ENCODE results near the gene RNF11. TPM values are rescaled to one million over a fixed set of nuclear protein-coding genes. Genes with fewer than 3 reads are reported as not detected.
A peak's percentile ranks its signal among the peaks of the same experiment; 100 is the strongest.
"Not testable (repeated sequence)": the region's sequence is repeated elsewhere in the genome, so short reads cannot be mapped to it uniquely, and the experiment has no call there.

The RNF11 gene
- total and polyA plus RNA-seq, 2 donors = 122 to 130 TPM

- no peak for DNase-seq (ENCODE audit: extremely low spot score)
- WGBS = 89% methylated on average over 2 of the region's 2 CpGs
- Histone ChIP-seq H3K27ac (ENCODE audit: low read depth) (no peak overlapping the region), H3K36me3 (ENCODE audit: insufficient read depth) (no peaks in the 10 kb centered on the region), H3K4me1 (ENCODE audit: insufficient read depth) (no peaks in the 10 kb centered on the region), H3K4me3 (ENCODE audit: low read depth, low read length) (no peak overlapping the region)
Measured at GRCh38 chr1:51217101-51217500, 19.0 kb upstream of the RNF11 start.

DNA sequence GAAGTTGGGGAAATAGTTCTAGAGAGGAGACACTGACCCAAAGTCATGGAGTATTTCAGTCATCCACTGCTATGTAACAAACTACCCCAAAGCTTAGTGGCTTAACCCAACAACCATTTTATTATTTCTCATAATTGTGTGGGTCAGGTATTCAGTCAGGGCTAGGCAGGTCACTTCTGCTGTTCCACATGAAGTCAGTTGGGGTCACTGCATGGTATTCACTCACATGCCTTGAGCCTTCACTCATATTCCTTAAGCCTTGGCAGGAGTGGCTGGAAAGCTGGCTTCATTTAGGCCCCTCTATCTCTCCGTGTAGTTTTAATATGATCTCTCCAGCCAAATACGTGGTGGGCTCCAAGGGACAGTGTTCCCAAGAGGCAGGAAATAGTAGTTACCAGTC, 17.5 kb upstream of the RNF11 start:
- no peak overlapping the region for H3K27ac ChIP-seq (ENCODE audit: low read depth)
- no peaks in the 10 kb centered on the region for H3K4me1 ChIP-seq (ENCODE audit: insufficient read depth)
- no peaks in the 10 kb centered on the region for H3K36me3 ChIP-seq (ENCODE audit: insufficient read depth)
- no peak overlapping the region for H3K4me3 ChIP-seq (ENCODE audit: low read depth, low read length)
- WGBS = 61% methylated on average over 2 of the region's 2 CpGs
- no peak for DNase-seq (ENCODE audit: extremely low spot score)

DNA sequence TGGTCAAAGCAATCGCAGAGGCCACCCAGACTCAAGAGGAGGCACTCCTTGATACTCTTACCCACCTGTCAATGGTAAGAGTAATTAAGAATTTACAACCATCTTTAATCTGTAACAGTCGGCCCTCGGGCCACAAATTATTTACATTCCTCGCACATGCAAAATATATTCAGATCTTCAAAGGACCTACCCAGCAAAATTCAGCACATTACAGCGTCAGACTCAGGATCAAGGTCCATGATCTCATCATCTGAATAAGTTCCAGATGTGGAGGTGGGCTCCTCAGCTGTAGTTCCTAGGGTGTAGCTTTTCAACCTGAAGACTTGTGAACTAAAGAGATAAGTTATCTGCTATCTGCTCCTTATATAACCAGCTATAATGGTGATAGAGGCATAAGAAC, 17.1 kb upstream of the RNF11 start:
- DNase-seq (ENCODE audit: extremely low spot score) = no peak
- no peaks in the 10 kb centered on the region for H3K36me3 ChIP-seq (ENCODE audit: insufficient read depth)
- H3K4me3 ChIP-seq (ENCODE audit: low read depth, low read length) = no peak overlapping the region
- WGBS = 72% methylated on average over 5 of the region's 5 CpGs
- no peaks in the 10 kb centered on the region for H3K4me1 ChIP-seq (ENCODE audit: insufficient read depth)
- no peak overlapping the region for H3K27ac ChIP-seq (ENCODE audit: low read depth)

GRCh38 chr1:51221529-51221928, 14.5 kb upstream of the RNF11 start:
- H3K4me1 ChIP-seq (ENCODE audit: insufficient read depth); H3K4me3 ChIP-seq (ENCODE audit: low read depth, low read length); DNase-seq (ENCODE audit: extremely low spot score); H3K27ac ChIP-seq (ENCODE audit: low read depth); H3K36me3 ChIP-seq (ENCODE audit: insufficient read depth): not testable (repeated sequence)
- WGBS = 96% methylated on average over 3 of the region's 3 CpGs

GRCh38 chr1:51222136-51222787, 13.8 kb upstream of the RNF11 start:
- H3K4me3 ChIP-seq (ENCODE audit: low read depth, low read length) = no peak overlapping the region
- no peak overlapping the region for H3K27ac ChIP-seq (ENCODE audit: low read depth)
- no peak for DNase-seq (ENCODE audit: extremely low spot score)
- H3K4me1 ChIP-seq (ENCODE audit: insufficient read depth) = no peaks in the 10 kb centered on the region
- H3K36me3 ChIP-seq (ENCODE audit: insufficient read depth) = no peaks in the 10 kb centered on the region
- WGBS = 82% methylated on average over 6 of the region's 6 CpGs

- Histone ChIP-seq H3K27ac (ENCODE audit: low read depth) (no peak overlapping the region), H3K4me1 (ENCODE audit: insufficient read depth) (no peaks in the 10 kb centered on the region), H3K4me3 (ENCODE audit: low read depth, low read length) (no peak overlapping the region), H3K36me3 (ENCODE audit: insufficient read depth) (no peaks in the 10 kb centered on the region)
- DNase-seq (ENCODE audit: extremely low spot score) = no peak
- 90% methylated on average over 3 of the region's 3 CpGs for WGBS
Measured at GRCh38 chr1:51222809-51223208, 13.3 kb upstream of the RNF11 start.

GRCh38 chr1:51224255-51224654, 11.8 kb upstream of the RNF11 start:
- no peaks in the 10 kb centered on the region for H3K36me3 ChIP-seq (ENCODE audit: insufficient read depth)
- no peak for DNase-seq (ENCODE audit: extremely low spot score)
- no peak overlapping the region for H3K27ac ChIP-seq (ENCODE audit: low read depth)
- no peaks in the 10 kb centered on the region for H3K4me1 ChIP-seq (ENCODE audit: insufficient read depth)
- H3K4me3 ChIP-seq (ENCODE audit: low read depth, low read length) = no peak overlapping the region
- WGBS = 90% methylated on average over 6 of the region's 6 CpGs

DNA sequence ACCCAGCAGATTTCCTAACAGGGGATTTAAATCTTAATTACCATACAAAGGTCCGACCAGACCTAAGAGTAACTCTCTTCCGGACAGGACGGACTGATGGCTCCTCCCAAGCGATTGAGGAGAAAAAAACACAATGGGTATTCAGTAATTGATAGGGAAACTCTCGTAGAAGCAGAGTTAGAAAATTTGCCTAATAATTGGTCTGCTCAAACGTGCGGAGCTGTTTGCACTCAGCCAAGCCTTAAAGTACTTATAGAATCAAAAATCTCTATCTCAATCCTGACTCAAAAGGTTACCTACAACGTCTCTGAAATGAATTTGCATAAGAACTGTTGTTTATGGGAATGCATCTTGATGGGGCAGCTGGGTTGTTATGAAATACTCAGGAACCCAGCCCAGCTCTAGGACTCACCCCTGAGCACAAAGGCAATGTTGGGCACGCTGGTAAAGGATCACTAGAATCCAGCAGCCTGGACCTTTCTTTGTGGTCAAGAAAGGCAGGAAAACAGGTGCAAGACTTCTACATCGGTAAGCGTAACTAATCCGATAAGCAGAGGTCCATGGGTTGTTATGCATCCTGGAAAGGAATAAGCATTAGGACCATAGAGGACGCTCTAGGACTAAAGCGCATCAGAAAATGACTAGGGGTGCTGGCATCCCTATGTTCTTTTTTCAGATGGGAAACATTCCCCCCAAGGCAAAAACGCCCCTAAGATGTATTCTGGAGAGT, 8.7 kb upstream of the RNF11 start:
- not testable (repeated sequence) for H3K36me3 ChIP-seq (ENCODE audit: insufficient read depth); H3K4me3 ChIP-seq (ENCODE audit: low read depth, low read length); H3K4me1 ChIP-seq (ENCODE audit: insufficient read depth); H3K27ac ChIP-seq (ENCODE audit: low read depth); DNase-seq (ENCODE audit: extremely low spot score)
- 82% methylated on average over 15 of the region's 15 CpGs for WGBS

- not testable (repeated sequence) for H3K27ac ChIP-seq (ENCODE audit: low read depth); DNase-seq (ENCODE audit: extremely low spot score); H3K36me3 ChIP-seq (ENCODE audit: insufficient read depth); H3K4me3 ChIP-seq (ENCODE audit: low read depth, low read length); H3K4me1 ChIP-seq (ENCODE audit: insufficient read depth)
- WGBS = 86% methylated on average over 11 of the region's 11 CpGs
Measured at GRCh38 chr1:51228471-51228870, 7.6 kb upstream of the RNF11 start.

DNA sequence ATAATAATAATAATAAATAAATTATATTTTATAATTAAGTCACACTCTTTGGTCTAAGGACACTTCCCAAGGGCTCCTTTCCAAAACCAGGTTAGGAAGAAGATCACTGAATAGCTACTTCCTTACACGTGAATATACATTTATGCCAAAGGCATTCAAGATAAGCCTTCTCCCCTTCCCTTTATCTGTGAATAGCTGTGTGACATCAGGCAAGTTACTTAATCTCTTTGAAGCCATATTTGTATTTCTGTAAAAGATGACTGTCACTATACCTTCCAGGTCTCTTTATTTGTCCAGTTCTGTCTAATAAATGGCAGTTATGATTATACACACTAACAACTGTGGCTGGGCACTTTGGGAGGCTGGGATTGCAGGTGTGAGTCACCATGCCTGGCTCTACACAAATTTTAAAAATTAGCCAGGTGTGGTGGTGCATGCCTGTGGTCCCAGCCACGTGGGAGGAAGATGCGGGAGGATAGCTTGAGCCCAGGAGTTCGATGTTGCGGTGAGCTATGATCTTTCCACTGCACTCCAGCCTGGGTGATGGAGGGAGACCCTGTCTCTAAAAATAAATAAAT, 5.5 kb upstream of the RNF11 start:
- H3K4me1 ChIP-seq (ENCODE audit: insufficient read depth) = no peaks in the 10 kb centered on the region
- no peak for DNase-seq (ENCODE audit: extremely low spot score)
- H3K27ac ChIP-seq (ENCODE audit: low read depth) = no peak overlapping the region
- no peaks in the 10 kb centered on the region for H3K36me3 ChIP-seq (ENCODE audit: insufficient read depth)
- no peak overlapping the region for H3K4me3 ChIP-seq (ENCODE audit: low read depth, low read length)
- 89% methylated on average over 5 of the region's 5 CpGs for WGBS

DNA sequence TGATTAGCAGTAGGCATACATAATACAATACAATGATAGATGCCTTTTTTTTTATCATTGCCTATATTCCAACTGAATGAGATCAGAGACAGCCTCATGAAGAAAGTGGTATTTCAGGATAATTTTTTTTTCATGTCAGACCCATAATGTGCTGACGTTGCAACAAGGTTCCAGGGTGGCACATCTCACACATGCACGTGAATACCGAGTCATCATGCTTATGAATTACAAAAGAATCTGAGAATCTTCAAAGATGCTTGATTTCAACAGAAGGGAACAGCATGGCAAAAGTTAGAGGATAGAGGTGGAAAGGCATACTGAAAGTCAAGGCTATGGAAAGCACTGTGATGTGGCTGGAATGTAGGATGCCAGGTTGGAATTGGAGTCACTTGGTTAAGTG, 5.0 kb upstream of the RNF11 start:
- no peak overlapping the region for H3K4me3 ChIP-seq (ENCODE audit: low read depth, low read length)
- no peak for DNase-seq (ENCODE audit: extremely low spot score)
- no peaks in the 10 kb centered on the region for H3K36me3 ChIP-seq (ENCODE audit: insufficient read depth)
- H3K4me1 ChIP-seq (ENCODE audit: insufficient read depth) = no peaks in the 10 kb centered on the region
- no peak overlapping the region for H3K27ac ChIP-seq (ENCODE audit: low read depth)
- WGBS = 90% methylated on average over 3 of the region's 3 CpGs

DNA sequence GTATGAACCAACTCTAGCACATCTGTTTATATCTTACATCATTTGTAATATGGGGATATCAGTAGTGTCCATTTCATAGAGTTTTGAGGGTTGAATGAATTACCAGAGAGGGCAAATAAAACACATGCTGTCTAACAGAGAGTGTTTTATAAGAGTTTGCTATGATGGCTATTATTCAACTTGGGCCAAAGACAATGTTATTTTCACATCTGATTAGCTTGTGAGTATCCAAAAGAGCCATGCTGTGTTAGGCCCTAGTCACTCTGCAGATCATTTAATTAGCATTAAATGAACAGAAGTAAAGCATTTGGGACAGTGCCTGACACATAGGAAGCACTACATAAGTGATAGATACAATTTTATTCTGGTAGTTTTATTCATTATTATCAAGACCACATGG, 4.2 kb upstream of the RNF11 start:
- no peak overlapping the region for H3K4me3 ChIP-seq (ENCODE audit: low read depth, low read length)
- no peaks in the 10 kb centered on the region for H3K4me1 ChIP-seq (ENCODE audit: insufficient read depth)
- H3K36me3 ChIP-seq (ENCODE audit: insufficient read depth) = no peaks in the 10 kb centered on the region
- no peak overlapping the region for H3K27ac ChIP-seq (ENCODE audit: low read depth)
- no peak for DNase-seq (ENCODE audit: extremely low spot score)

DNA sequence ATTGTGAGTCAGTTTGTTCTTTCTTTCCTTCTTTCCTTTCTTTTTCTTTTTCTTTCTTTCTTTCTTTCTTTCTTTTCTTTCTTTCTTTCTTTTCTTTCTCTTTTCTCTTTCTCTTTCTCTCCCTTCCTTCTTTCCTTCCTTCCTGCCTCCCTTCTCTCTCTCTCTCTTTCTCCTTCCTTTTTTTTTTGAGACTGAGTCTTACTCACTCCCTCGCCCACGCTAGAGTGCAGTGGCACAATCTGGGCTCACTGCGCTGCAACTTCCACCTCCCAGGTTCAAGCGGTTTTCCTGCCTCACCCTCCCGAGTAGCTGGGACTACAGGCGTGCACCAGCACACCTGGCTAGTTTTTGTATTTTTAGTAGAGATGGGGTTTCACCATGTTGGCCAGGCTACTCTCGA, 1.8 kb upstream of the RNF11 start:
- not testable (repeated sequence) for DNase-seq (ENCODE audit: extremely low spot score); H3K27ac ChIP-seq (ENCODE audit: low read depth); H3K36me3 ChIP-seq (ENCODE audit: insufficient read depth); H3K4me1 ChIP-seq (ENCODE audit: insufficient read depth); H3K4me3 ChIP-seq (ENCODE audit: low read depth, low read length)
- 85% methylated on average over 7 of the region's 7 CpGs for WGBS

DNA sequence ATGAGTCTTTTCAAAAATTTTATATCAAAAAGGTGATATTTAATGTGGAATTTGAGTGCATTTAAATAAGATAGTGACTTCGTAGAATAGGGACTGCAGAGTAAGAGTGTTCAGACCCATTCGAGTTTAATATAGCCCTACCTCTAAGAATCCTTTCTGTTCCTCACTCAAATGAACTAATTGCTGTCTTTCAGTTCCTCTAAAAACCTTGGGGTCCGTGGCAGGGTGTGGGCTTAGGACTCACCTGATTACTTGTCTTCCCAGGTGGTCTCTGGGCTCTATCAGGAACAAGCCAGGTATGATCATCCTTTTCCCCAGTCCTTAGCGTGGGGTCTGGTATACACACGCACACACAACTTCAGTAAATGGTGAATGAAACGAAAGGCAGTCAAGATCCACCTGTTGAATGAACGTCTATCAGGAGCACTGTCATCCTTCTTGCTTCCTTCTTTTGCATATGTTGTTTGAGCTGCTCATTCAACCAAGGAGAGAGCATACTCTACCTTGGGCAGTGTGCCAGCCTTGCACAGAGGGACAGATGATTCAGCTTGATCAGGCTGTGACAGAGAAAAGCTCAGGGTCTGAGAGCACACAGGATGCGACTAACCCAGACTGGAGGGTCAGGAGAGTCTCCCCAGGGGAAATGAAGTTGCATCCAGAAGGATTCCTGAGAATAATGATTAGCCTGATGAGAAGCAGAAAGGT, 1.2 kb upstream of the RNF11 start:
- Histone ChIP-seq H3K36me3 (ENCODE audit: insufficient read depth) (no peaks in the 10 kb centered on the region), H3K27ac (ENCODE audit: low read depth) (peak overlapping the region; percentile 46), H3K4me3 (ENCODE audit: low read depth, low read length) (no peak overlapping the region), H3K4me1 (ENCODE audit: insufficient read depth) (no peaks in the 10 kb centered on the region)
- WGBS = 68% methylated on average over 8 of the region's 8 CpGs
- DNase-seq (ENCODE audit: extremely low spot score) = peak; percentile 32

All from urinary bladder (tissue), 4 donors.